HEK293 (cell line): Measurements from ENCODE around the gene ZXDC.

ENCODE experiments used
- CTCF ChIA-PET: fragments of 350-600 bp; formaldehyde crosslinking; extraction: SDS; loops from one replicate; lab custom pipeline; 2021; ENCODE audit warnings: antibody characterized with exemption; lab: Yijun Ruan, JAX
- POLR2A ChIA-PET: fragments of 300-600 bp; formaldehyde crosslinking; extraction: SDS; loops from one replicate; lab custom pipeline; 2020; ENCODE audit warnings: antibody characterized with exemption, inconsistent platforms; lab: Yijun Ruan, JAX
- H3K27ac ChIP-seq: fragments of 200-500 bp; sonication (Bioruptor generic); 2 replicates; pipeline ENCODE4 v1.5.1; 2014; ENCODE audit warnings: low read depth, low read length, control low read depth, inconsistent platforms; ENCODE audit errors: extremely low read depth
- H3K36me3 ChIP-seq, 2 experiments: fragments of 200-500 bp in 1 of 2; sonication (Bioruptor generic) in 1 of 2; 1 replicate in 1 of 2; 2 replicates in 1 of 2; pipeline ENCODE4 v1.5.1; 2014 to 2017; ENCODE audit warnings: inconsistent platforms in 2 of 2, low read length in 2 of 2; ENCODE audit not compliant: control insufficient read depth in 2 of 2, insufficient read depth in 1 of 2
- H3K4me1 ChIP-seq: fragments of 200-500 bp; sonication (Bioruptor generic); 2 replicates; pipeline ENCODE4 v1.5.1; 2014; ENCODE audit warnings: mild to moderate bottlenecking, low read length, inconsistent platforms; ENCODE audit not compliant: control insufficient read depth, insufficient read depth
- H3K4me3 ChIP-seq: 2 replicates; pipeline ENCODE4 v1.5.1; 2011; ENCODE audit warnings: low read depth, mild to moderate bottlenecking, control low read depth, low read length, moderate library complexity
- H3K9me3 ChIP-seq: fragments of 200-500 bp; sonication (Bioruptor generic); 2 replicates; pipeline ENCODE4 v1.5.1; 2014; ENCODE audit warnings: low read depth, low read length, inconsistent platforms; ENCODE audit not compliant: control insufficient read depth, insufficient read depth
- FEZF1 ChIP-seq: fragments of 450-650 bp; formaldehyde crosslinking; IDR thresholded peaks from 2 replicates; pipeline ENCODE4 v1.5.1; 2016; ENCODE audit warnings: missing biosample characterization, missing genetic modification characterization
- GLI2 ChIP-seq: fragments of 450-650 bp; formaldehyde crosslinking; IDR thresholded peaks from 2 replicates; pipeline ENCODE4; 2017; ENCODE audit warnings: missing biosample characterization, missing genetic modification characterization, low read depth, borderline replicate concordance
- PBX3 ChIP-seq: sonication (generic); formaldehyde crosslinking; IDR thresholded peaks from 2 replicates; pipeline ENCODE4 v1.8.1; 2022; ENCODE audit warnings: mild to moderate bottlenecking, moderate library complexity, missing genetic modification reagents
- RBAK ChIP-seq: fragments of 450-650 bp; formaldehyde crosslinking; IDR thresholded peaks from 2 replicates; pipeline ENCODE4 v1.5.1; 2016; ENCODE audit warnings: missing biosample characterization, missing genetic modification characterization
- TRIM28 ChIP-seq: IDR thresholded peaks from 2 replicates; pipeline ENCODE4 v1.6.1; 2011; ENCODE audit warnings: low read length, control low read depth, borderline replicate concordance
- YY1 ChIP-seq: fragments of 450-650 bp; formaldehyde crosslinking; IDR thresholded peaks from 2 replicates; pipeline ENCODE4 v1.5.1; 2018; ENCODE audit warnings: missing biosample characterization, missing genetic modification characterization
- ZEB2 ChIP-seq: fragments of 450-650 bp; formaldehyde crosslinking; IDR thresholded peaks from 2 replicates; pipeline ENCODE4 v1.5.1; 2016; ENCODE audit warnings: missing biosample characterization, missing genetic modification characterization
- ZNF114 ChIP-seq: fragments of 450-650 bp; formaldehyde crosslinking; IDR thresholded peaks from 2 replicates; pipeline ENCODE4 v1.5.0; 2017; ENCODE audit warnings: missing biosample characterization, missing genetic modification characterization
- ZNF169 ChIP-seq: fragments of 450-650 bp; formaldehyde crosslinking; IDR thresholded peaks from 2 replicates; pipeline ENCODE4 v1.5.1; 2016; ENCODE audit warnings: missing biosample characterization, missing genetic modification characterization
- ZNF221 ChIP-seq: fragments of 450-650 bp; formaldehyde crosslinking; IDR thresholded peaks from 2 replicates; pipeline ENCODE4 v1.5.1; 2017; ENCODE audit warnings: missing biosample characterization, missing genetic modification characterization, borderline replicate concordance
- ZNF394 ChIP-seq: fragments of 450-650 bp; formaldehyde crosslinking; IDR thresholded peaks from 2 replicates; pipeline ENCODE4 v1.5.1; 2016; ENCODE audit warnings: missing biosample characterization, missing genetic modification characterization, mild to moderate bottlenecking, moderate library complexity, borderline replicate concordance
- ZNF426 ChIP-seq: fragments of 450-650 bp; formaldehyde crosslinking; IDR thresholded peaks from 2 replicates; pipeline ENCODE4 v1.5.1; 2017; ENCODE audit warnings: missing biosample characterization, missing genetic modification characterization, mild to moderate bottlenecking, inconsistent platforms, moderate library complexity
- ZNF660 ChIP-seq: fragments of 450-650 bp; IDR thresholded peaks from 2 replicates; pipeline ENCODE4 v1.5.1; 2018; ENCODE audit warnings: missing biosample characterization, mild to moderate bottlenecking, missing genetic modification characterization
- TF ChIP-seq, protein P1 (sequence below): fragments of 450-650 bp; formaldehyde crosslinking; IDR thresholded peaks from 2 replicates; pipeline ENCODE4 v1.5.1; 2016; ENCODE audit warnings: missing biosample characterization, missing genetic modification characterization
- TF ChIP-seq, protein P2 (sequence below): fragments of 450-650 bp; formaldehyde crosslinking; IDR thresholded peaks from 2 replicates; pipeline ENCODE4 v1.5.1; 2016; ENCODE audit warnings: missing biosample characterization, missing genetic modification characterization
- TF ChIP-seq, protein P3 (sequence below): fragments of 450-650 bp; formaldehyde crosslinking; IDR thresholded peaks from 2 replicates; pipeline ENCODE4 v1.5.1; 2016; ENCODE audit warnings: missing biosample characterization, missing genetic modification characterization

The ZXDC gene, protein sequence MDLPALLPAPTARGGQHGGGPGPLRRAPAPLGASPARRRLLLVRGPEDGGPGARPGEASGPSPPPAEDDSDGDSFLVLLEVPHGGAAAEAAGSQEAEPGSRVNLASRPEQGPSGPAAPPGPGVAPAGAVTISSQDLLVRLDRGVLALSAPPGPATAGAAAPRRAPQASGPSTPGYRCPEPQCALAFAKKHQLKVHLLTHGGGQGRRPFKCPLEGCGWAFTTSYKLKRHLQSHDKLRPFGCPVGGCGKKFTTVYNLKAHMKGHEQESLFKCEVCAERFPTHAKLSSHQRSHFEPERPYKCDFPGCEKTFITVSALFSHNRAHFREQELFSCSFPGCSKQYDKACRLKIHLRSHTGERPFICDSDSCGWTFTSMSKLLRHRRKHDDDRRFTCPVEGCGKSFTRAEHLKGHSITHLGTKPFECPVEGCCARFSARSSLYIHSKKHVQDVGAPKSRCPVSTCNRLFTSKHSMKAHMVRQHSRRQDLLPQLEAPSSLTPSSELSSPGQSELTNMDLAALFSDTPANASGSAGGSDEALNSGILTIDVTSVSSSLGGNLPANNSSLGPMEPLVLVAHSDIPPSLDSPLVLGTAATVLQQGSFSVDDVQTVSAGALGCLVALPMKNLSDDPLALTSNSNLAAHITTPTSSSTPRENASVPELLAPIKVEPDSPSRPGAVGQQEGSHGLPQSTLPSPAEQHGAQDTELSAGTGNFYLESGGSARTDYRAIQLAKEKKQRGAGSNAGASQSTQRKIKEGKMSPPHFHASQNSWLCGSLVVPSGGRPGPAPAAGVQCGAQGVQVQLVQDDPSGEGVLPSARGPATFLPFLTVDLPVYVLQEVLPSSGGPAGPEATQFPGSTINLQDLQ

DNA sequence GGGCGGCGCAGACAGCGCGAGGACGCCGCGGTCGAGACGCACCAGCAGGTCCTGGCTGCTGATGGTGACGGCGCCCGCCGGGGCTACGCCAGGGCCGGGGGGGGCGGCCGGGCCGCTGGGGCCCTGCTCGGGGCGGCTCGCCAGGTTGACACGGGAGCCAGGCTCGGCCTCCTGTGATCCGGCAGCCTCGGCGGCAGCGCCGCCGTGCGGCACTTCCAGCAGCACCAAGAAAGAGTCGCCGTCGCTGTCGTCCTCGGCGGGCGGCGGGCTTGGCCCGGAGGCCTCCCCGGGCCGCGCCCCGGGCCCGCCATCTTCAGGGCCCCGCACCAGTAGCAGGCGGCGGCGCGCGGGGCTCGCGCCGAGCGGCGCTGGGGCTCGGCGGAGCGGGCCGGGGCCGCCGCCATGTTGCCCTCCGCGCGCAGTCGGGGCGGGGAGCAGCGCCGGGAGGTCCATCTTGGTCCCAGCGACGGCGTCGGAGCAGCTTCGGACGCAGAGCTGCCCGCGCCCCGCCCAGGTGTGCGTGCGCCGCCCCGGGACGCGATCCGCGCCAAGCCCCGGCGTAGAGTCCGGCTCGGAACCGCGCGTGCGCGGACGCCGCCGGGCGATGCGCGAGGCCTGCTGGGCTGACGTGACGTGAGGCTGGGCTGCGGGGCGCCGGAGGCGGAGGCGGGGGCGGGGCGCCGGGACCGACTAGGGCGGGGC, at the start of gene ZXDC:
ZXDC (minus strand) TSS at position 479 of the 702 bp plus-strand sequence; CDS start at position 453, 26 bp downstream.
- peaks cover 8% of the 10 kb centered on the region; the same call in 1 of the 2 replicates for H3K4me1 ChIP-seq
- H3K36me3 ChIP-seq, result peaks cover 2 to 16% of the 10 kb centered on the region in 2 experiments; a peak in 1 of 3 replicates
- CTCF ChIA-PET, result interaction anchor here (1.1 kb wide), 1 partner anchor 49 kb away, joined by 3 read pairs; no protein-coding TSS in a partner anchor
- peak within 1 kb of the TSS; percentile 97 for H3K27ac ChIP-seq
- H3K4me3 ChIP-seq, result peak within 1 kb of the TSS; percentile 84
- TF ChIP-seq YY1 (tag by site-specific recombination) (0 out of 2 replicates have a peak, but pooled peaks have one; percentile 19), PBX3 (peak; percentile 64; the same call in 1 of the 2 replicates)
- TF ChIP-seq, protein P1, sequence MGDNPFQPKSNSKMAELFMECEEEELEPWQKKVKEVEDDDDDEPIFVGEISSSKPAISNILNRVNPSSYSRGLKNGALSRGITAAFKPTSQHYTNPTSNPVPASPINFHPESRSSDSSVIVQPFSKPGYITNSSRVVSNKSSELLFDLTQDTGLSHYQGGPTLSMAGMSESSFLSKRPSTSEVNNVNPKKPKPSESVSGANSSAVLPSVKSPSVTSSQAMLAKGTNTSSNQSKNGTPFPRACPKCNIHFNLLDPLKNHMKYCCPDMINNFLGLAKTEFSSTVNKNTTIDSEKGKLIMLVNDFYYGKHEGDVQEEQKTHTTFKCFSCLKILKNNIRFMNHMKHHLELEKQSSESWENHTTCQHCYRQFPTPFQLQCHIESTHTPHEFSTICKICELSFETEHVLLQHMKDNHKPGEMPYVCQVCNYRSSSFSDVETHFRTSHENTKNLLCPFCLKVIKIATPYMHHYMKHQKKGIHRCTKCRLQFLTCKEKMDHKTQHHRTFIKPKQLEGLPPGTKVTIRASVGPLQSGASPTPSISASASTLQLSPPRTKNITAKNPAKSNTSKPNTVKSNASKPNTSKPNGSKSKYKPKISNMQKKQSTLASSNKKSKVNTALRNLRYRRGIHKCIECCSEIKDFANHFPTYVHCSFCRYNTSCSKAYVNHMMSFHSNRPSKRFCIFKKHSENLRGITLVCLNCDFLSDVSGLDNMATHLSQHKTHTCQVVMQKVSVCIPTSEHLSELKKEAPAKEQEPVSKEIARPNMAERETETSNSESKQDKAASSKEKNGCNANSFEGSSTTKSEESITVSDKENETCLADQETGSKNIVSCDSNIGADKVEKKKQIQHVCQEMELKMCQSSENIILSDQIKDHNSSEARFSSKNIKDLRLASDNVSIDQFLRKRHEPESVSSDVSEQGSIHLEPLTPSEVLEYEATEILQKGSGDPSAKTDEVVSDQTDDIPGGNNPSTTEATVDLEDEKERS, result no peak
- H3K9me3 ChIP-seq, result no peaks in the 10 kb centered on the region
- POLR2A ChIA-PET, result interaction anchor here (0.6 kb wide), 1 partner anchor 49 kb away, joined by 3 read pairs; no protein-coding TSS in a partner anchor

- Histone ChIP-seq H3K9me3 (no peaks in the 10 kb centered on the region), H3K36me3 (no peaks in the 10 kb centered on the region), H3K27ac (no peak overlapping the region), H3K4me3 (no peak overlapping the region), H3K4me1 (no peaks in the 10 kb centered on the region)
- TF ChIP-seq ZNF169 (tag by site-specific recombination), result no peak
- TF ChIP-seq GLI2 (tag by site-specific recombination), result no peak
- no peak for TF ChIP-seq ZNF394 (tag by site-specific recombination)
- no peak for TF ChIP-seq TRIM28
- TF ChIP-seq, protein P2, sequence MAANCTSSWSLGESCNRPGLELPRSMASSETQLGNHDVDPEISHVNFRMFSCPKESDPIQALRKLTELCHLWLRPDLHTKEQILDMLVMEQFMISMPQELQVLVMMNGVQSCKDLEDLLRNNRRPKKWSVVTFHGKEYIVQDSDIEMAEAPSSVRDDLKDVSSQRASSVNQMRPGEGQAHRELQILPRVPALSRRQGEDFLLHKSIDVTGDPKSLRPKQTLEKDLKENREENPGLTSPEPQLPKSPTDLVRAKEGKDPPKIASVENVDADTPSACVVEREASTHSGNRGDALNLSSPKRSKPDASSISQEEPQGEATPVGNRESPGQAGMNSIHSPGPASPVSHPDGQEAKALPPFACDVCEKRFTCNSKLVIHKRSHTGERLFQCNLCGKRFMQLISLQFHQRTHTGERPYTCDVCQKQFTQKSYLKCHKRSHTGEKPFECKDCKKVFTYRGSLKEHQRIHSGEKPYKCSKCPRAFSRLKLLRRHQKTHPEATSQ (tag by site-specific recombination), result no peak
- TF ChIP-seq FEZF1 (tag by site-specific recombination), result no peak
- TF ChIP-seq ZNF114 (tag by site-specific recombination), result no peak
- no peak for TF ChIP-seq ZNF426
- TF ChIP-seq RBAK, result no peak
- TF ChIP-seq, protein P3, sequence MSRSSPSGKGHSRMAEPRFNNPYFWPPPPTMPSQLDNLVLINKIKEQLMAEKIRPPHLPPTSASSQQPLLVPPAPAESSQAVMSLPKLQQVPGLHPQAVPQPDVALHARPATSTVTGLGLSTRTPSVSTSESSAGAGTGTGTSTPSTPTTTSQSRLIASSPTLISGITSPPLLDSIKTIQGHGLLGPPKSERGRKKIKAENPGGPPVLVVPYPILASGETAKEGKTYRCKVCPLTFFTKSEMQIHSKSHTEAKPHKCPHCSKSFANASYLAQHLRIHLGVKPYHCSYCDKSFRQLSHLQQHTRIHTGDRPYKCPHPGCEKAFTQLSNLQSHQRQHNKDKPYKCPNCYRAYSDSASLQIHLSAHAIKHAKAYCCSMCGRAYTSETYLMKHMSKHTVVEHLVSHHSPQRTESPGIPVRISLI (tag by site-specific recombination), result no peak
- TF ChIP-seq ZNF221 (tag by site-specific recombination), result no peak
- no peak for TF ChIP-seq ZEB2 (tag by site-specific recombination)
- TF ChIP-seq ZNF660, result no peak
- POLR2A ChIA-PET, result no interaction called here
- CTCF ChIA-PET, result interaction anchor here (0.6 to 0.7 kb wide), 2 partner anchors 14 to 849 kb away, joined by 3 read pairs; no protein-coding TSS in a partner anchor
Measured at GRCh38 chr3:126525091-126525852, 49.6 kb upstream of the ZXDC start.
